ENCODE measurements around the gene POP5. TPM values are rescaled to one million over a fixed set of nuclear protein-coding genes. Genes with fewer than 3 reads are reported as not detected.
A peak's percentile ranks its signal among the peaks of the same experiment; 100 is the strongest.

POP5 gene
- total and polyA plus RNA-seq, 2 experiments from 2014 or later = 52.4 to 140 TPM

GRCh38 chr12:120528861-120529525 lies 52.2 kb downstream of the POP5 start, which contains the start of gene COQ5:
Gene COQ5, minus strand, starts transcription at chr12:120529158. Its CDS starts 17 bp downstream, at chr12:120529141.
- no peaks in the 10 kb centered on the region for H3F3A ChIP-seq (replicated peaks; ENCODE audit: low read depth)
- no peaks in the 10 kb centered on the region; the same call in 2 of the 3 replicates for H3K36me3 Mint-ChIP-seq (ENCODE audit: low read depth)
- peak within 1 kb of the TSS; percentile 85 for H3K4me3 ChIP-seq
- peaks cover 8% of the 10 kb centered on the region; the same call in 1 of the 2 replicates for H3K4me1 ChIP-seq (ENCODE audit: insufficient read depth)
- no peaks in the 10 kb centered on the region for H3K9me2 ChIP-seq (ENCODE audit: insufficient read depth)
- DNase-seq (ENCODE audit: low spot score) = peak; percentile 97
- H3K36me3 ChIP-seq (ENCODE audit: insufficient read depth) = no peaks in the 10 kb centered on the region
- no peaks in the 10 kb centered on the region for H3K27me3 ChIP-seq (ENCODE audit: insufficient read depth)
- peaks cover 8% of the 10 kb centered on the region; the same call in 2 of the 3 replicates for H3K4me1 Mint-ChIP-seq
- peaks cover 5% of the 10 kb centered on the region; the same call in 1 of the 2 replicates for H3K79me2 ChIP-seq (replicated peaks; ENCODE audit: insufficient read depth)
- H3K4me2 ChIP-seq = peak within 1 kb of the TSS; percentile 79
- 0 out of 2 replicates have a peak, but pooled peaks have one; percentile 20 for TF ChIP-seq NANOG (IDR thresholded peaks at IDR 0.05; ENCODE audit: borderline replicate concordance)
- no peak for TF ChIP-seq EZH2phosphoT487 (IDR thresholded peaks at IDR 0.05; ENCODE audit: unreplicated experiment)
- no peak for TF ChIP-seq EZH2 (IDR thresholded peaks at IDR 0.05; ENCODE audit: low read depth, unreplicated experiment)
- TF ChIP-seq CREB1 (CRISPR knock-in tag; IDR thresholded peaks at IDR 0.05; ENCODE audit: low read depth) = peak; percentile 92
- no peak for TF ChIP-seq ZNF114 (CRISPR knock-in tag; IDR thresholded peaks at IDR 0.05)
- TF ChIP-seq POLR2AphosphoS5 (IDR thresholded peaks at IDR 0.05; ENCODE audit: low read depth) = peak; percentile 84
- TF ChIP-seq JUNB (IDR thresholded peaks at IDR 0.05; ENCODE audit: unreplicated experiment) = no peak
- no peak for TF ChIP-seq STAT1 (IDR thresholded peaks at IDR 0.05; ENCODE audit: unreplicated experiment)
- peak; percentile 70 for TF ChIP-seq ETS1 (IDR thresholded peaks at IDR 0.05)
- peaks cover 2% of the 10 kb centered on the region for H3K27me3 Mint-ChIP-seq (ENCODE audit: insufficient read depth, low read depth, poor library complexity)
- H3K27ac ChIP-seq (ENCODE audit: low read depth) = peak within 1 kb of the TSS; percentile 92
- no peaks in the 10 kb centered on the region for H3K9me3 Mint-ChIP-seq
- H3K27ac Mint-ChIP-seq = peak within 1 kb of the TSS; percentile 99
- ATAC-seq = peak; percentile 95
- peak within 1 kb of the TSS; percentile 76 for H2AFZ ChIP-seq
- 0 out of 2 replicates have a peak, but pooled peaks cover 4% of the 10 kb centered on the region for H4K20me1 ChIP-seq (replicated peaks; ENCODE audit: insufficient read depth)
- peak within 1 kb of the TSS; percentile 98 for H3K4me3 Mint-ChIP-seq

Other genes starting within 250 kb of the POP5 start
- gene MSI1, start 212.2 kb downstream of the POP5 start, total RNA-seq (2014; rRNA removed; shearing (Covaris generic)) = 8.1 and 12.8 TPM in 2 replicates
- gene MSI1, start 212.2 kb downstream of the POP5 start, polyA plus RNA-seq (2016; fragmentation: Nextera tagmentation; extraction: Ambion mirVana) = 16.9 and 19.2 TPM in 2 replicates
- 393 and 422 TPM in 2 replicates for gene COX6A1, start 143.3 kb downstream of the POP5 start, total RNA-seq (2014; rRNA removed; shearing (Covaris generic))
- 1,484 and 1,643 TPM in 2 replicates for gene COX6A1, start 143.3 kb downstream of the POP5 start, polyA plus RNA-seq (2016; fragmentation: Nextera tagmentation; extraction: Ambion mirVana)
- 53.4 and 61.8 TPM in 2 replicates for gene TRIAP1, start 135.0 kb downstream of the POP5 start, total RNA-seq (2014; rRNA removed; shearing (Covaris generic))
- 94.0 and 94.2 TPM in 2 replicates for gene TRIAP1, start 135.0 kb downstream of the POP5 start, polyA plus RNA-seq (2016; fragmentation: Nextera tagmentation; extraction: Ambion mirVana)
- gene GATC, start 135.0 kb downstream of the POP5 start, total RNA-seq (2014; rRNA removed; shearing (Covaris generic)) = 16.7 and 18.5 TPM in 2 replicates
- 14.9 and 20.1 TPM in 2 replicates for gene GATC, start 135.0 kb downstream of the POP5 start, polyA plus RNA-seq (2016; fragmentation: Nextera tagmentation; extraction: Ambion mirVana)
- gene SRSF9, start 111.7 kb downstream of the POP5 start, total RNA-seq (2014; rRNA removed; shearing (Covaris generic)) = 202 and 250 TPM in 2 replicates
- 436 and 481 TPM in 2 replicates for gene SRSF9, start 111.7 kb downstream of the POP5 start, polyA plus RNA-seq (2016; fragmentation: Nextera tagmentation; extraction: Ambion mirVana)
- 310 and 313 TPM in 2 replicates for gene DYNLL1, start 85.3 kb downstream of the POP5 start, total RNA-seq (2014; rRNA removed; shearing (Covaris generic))
- gene DYNLL1, start 85.3 kb downstream of the POP5 start, polyA plus RNA-seq (2016; fragmentation: Nextera tagmentation; extraction: Ambion mirVana) = 833 and 868 TPM in 2 replicates
- gene COQ5, start 52.2 kb downstream of the POP5 start, total RNA-seq (2014; rRNA removed; shearing (Covaris generic)) = 32.5 and 32.6 TPM in 2 replicates
- gene COQ5, start 52.2 kb downstream of the POP5 start, polyA plus RNA-seq (2016; fragmentation: Nextera tagmentation; extraction: Ambion mirVana) = 30.7 and 32.4 TPM in 2 replicates
- 90.4 and 113 TPM in 2 replicates for gene RNF10, start 47.0 kb downstream of the POP5 start, total RNA-seq (2014; rRNA removed; shearing (Covaris generic))
- gene RNF10, start 47.0 kb downstream of the POP5 start, polyA plus RNA-seq (2016; fragmentation: Nextera tagmentation; extraction: Ambion mirVana) = 149 and 154 TPM in 2 replicates
- gene CABP1, start 59.2 kb upstream of the POP5 start, total RNA-seq (2014; rRNA removed; shearing (Covaris generic)) = 5.2 and 7.0 TPM in 2 replicates
- 4.7 and 5.1 TPM in 2 replicates for gene CABP1, start 59.2 kb upstream of the POP5 start, polyA plus RNA-seq (2016; fragmentation: Nextera tagmentation; extraction: Ambion mirVana)
- 217 and 225 TPM in 2 replicates for gene MLEC, start 105.7 kb upstream of the POP5 start, total RNA-seq (2014; rRNA removed; shearing (Covaris generic))
- 257 and 264 TPM in 2 replicates for gene MLEC, start 105.7 kb upstream of the POP5 start, polyA plus RNA-seq (2016; fragmentation: Nextera tagmentation; extraction: Ambion mirVana)
- gene UNC119B, start 129.1 kb upstream of the POP5 start, total RNA-seq (2014; rRNA removed; shearing (Covaris generic)) = 48.2 and 51.3 TPM in 2 replicates
- gene UNC119B, start 129.1 kb upstream of the POP5 start, polyA plus RNA-seq (2016; fragmentation: Nextera tagmentation; extraction: Ambion mirVana) = 9.9 and 11.7 TPM in 2 replicates
- gene ACADS, start 144.4 kb upstream of the POP5 start, total RNA-seq (2014; rRNA removed; shearing (Covaris generic)) = 5.7 and 7.7 TPM in 2 replicates
- gene ACADS, start 144.4 kb upstream of the POP5 start, polyA plus RNA-seq (2016; fragmentation: Nextera tagmentation; extraction: Ambion mirVana) = 3.1 and 4.2 TPM in 2 replicates